Chondrocyte (in vitro differentiated cells): ENCODE data around the gene CYP4X1. TPM values are rescaled to one million over a fixed set of nuclear protein-coding genes. Genes with fewer than 3 reads are reported as not detected.
A peak's percentile ranks its signal among the peaks of the same experiment; 100 is the strongest.
"Not testable (repeated sequence)": the region's sequence is repeated elsewhere in the genome, so short reads cannot be mapped to it uniquely, and the experiment has no call there.

Experiments
- DNase-seq: peaks from one replicate; pipeline ENCODE4 v3.0.0; 2021; ENCODE audit warnings: mixed read lengths, low spot score
- H3K27ac Mint-ChIP-seq: one replicate; pipeline ENCODE4 v1.8.0; 2021; ENCODE audit warnings: mild to moderate bottlenecking, moderate library complexity, mixed read lengths; ENCODE audit not compliant: unreplicated experiment
- H3K27me3 Mint-ChIP-seq: 2 replicates; pipeline ENCODE4 v1.8.0; 2021; ENCODE audit warnings: low read depth, mixed read lengths
- H3K36me3 Mint-ChIP-seq: 2 replicates; pipeline ENCODE4 v1.8.0; 2021; ENCODE audit warnings: low read depth, mixed read lengths
- H3K4me1 Mint-ChIP-seq: 2 replicates; pipeline ENCODE4 v1.8.0; 2021; ENCODE audit warnings: low read depth, mild to moderate bottlenecking, mixed read lengths
- H3K4me3 Mint-ChIP-seq: one replicate; pipeline ENCODE4 v1.8.0; 2021; ENCODE audit warnings: mild to moderate bottlenecking, moderate library complexity, mixed read lengths; ENCODE audit not compliant: unreplicated experiment
- H3K9me3 Mint-ChIP-seq: 2 replicates; pipeline ENCODE4 v1.8.0; 2021; ENCODE audit warnings: low read depth, mixed read lengths
- total RNA-seq: library from RNA; stranded (reverse); gene quantifications from 3 replicates; pipeline ENCODE4 v1.2.1, GENCODE V29; 2021
- TF ChIP-seq, protein P1 (sequence below): fragments of 200-600 bp; sonication (generic); IDR thresholded peaks from 2 replicates; pipeline ENCODE4 v1.5.0; 2021; ENCODE audit warnings: antibody characterized with exemption, mild to moderate bottlenecking, moderate library complexity

CYP4X1 gene
- total RNA-seq, 1 donor from 2014 or later: 1.1 TPM

DNA sequence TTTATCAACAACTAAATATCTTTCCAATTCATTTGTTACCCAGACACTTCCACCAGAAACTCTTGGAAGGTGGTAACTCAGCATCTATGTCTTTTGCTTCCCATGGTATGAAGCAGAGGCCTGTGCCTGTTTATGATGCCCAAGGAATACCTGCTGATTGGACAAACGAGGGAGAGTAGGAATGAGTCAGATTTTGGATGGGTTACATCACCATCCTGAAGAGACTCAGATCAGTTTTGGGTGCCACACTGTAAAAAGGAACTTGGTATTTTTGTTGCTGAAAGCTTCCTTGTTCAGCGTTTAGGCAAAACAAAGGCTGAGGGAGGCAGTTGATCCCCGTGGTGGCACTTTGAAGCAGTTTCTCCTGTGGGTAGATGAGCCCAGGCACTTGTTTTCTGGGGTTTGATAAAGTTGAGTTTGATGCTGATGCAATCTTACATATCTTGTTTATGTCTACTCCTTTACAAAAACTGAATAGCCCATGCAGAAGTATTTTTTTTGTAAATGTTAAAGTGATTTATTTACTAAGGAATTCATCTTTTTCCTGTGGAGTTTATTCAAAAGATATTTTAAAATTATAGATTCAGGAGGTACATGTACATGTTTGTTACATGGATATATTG lies 26.7 kb upstream of the CYP4X1 start:
- TF ChIP-seq, protein P1, sequence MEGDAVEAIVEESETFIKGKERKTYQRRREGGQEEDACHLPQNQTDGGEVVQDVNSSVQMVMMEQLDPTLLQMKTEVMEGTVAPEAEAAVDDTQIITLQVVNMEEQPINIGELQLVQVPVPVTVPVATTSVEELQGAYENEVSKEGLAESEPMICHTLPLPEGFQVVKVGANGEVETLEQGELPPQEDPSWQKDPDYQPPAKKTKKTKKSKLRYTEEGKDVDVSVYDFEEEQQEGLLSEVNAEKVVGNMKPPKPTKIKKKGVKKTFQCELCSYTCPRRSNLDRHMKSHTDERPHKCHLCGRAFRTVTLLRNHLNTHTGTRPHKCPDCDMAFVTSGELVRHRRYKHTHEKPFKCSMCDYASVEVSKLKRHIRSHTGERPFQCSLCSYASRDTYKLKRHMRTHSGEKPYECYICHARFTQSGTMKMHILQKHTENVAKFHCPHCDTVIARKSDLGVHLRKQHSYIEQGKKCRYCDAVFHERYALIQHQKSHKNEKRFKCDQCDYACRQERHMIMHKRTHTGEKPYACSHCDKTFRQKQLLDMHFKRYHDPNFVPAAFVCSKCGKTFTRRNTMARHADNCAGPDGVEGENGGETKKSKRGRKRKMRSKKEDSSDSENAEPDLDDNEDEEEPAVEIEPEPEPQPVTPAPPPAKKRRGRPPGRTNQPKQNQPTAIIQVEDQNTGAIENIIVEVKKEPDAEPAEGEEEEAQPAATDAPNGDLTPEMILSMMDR: no peak
- Mint-ChIP-seq H3K27me3 (peaks cover 31% of the 10 kb centered on the region), H3K27ac (no peak overlapping the region)

DNA sequence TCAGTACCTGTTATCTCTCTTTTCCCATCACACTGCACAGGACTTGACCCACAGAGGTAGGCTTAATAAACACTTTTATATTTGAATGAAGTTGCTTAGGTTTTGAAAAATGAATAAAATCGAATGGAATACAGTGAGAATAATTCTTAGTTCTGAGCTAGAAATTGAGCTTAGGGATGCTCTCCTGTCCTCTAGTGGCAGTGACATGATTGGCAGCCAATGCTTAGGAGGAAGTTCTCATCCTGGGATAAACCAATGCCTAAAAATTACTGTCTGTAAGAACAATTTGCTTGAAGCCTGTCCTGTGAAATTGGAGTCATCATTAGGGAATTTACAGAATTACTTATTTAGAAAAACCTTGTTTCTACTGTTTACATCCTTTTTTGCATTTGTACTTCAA lies 21.3 kb upstream of the CYP4X1 start:
- no peak for DNase-seq
- peaks cover 4% of the 10 kb centered on the region for H3K9me3 Mint-ChIP-seq
- H3K4me1 Mint-ChIP-seq: no peaks in the 10 kb centered on the region
- H3K27ac Mint-ChIP-seq: no peak overlapping the region
- peaks cover 33% of the 10 kb centered on the region for H3K27me3 Mint-ChIP-seq
- H3K4me3 Mint-ChIP-seq: no peak overlapping the region
- TF ChIP-seq, protein P1: peak; percentile 59
- H3K36me3 Mint-ChIP-seq: peaks cover 3% of the 10 kb centered on the region

More for the DNA sequence above, 26.7 kb upstream of the CYP4X1 start:
- no peak for DNase-seq
- Mint-ChIP-seq H3K36me3 (no peaks in the 10 kb centered on the region), H3K9me3 (no peaks in the 10 kb centered on the region), H3K4me3 (no peak overlapping the region), H3K4me1 (no peaks in the 10 kb centered on the region)

DNA sequence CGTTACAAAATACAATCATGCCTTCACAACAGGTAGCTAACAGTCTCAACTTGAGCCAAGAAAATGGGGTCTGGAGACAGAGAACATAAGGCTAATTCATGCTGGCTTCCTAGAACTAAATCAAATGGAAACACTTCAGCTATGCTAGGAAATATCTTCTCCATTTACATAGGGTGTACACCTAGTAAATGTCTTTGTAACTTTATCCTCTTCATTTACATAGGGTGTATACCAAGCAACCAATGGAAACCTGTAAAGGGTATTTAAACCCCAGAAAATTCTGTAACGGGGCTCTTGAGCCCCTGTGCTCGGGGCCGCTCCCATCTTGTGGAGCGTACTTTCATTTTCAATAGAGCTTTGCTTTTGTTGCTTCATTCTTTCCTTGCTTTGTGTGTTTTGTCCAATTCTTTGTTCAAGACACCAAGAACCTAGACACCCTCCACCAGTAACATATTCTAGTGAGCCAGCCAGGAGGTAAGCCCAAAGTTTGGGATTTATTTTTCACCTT lies 19.5 kb upstream of the CYP4X1 start:
- no peaks in the 10 kb centered on the region for H3K4me1 Mint-ChIP-seq
- TF ChIP-seq, protein P1: no peak
- peaks cover 3% of the 10 kb centered on the region for H3K36me3 Mint-ChIP-seq
- DNase-seq: no peak
- no peak overlapping the region for H3K27ac Mint-ChIP-seq
- peaks cover 14% of the 10 kb centered on the region for H3K9me3 Mint-ChIP-seq
- H3K4me3 Mint-ChIP-seq: no peak overlapping the region
- H3K27me3 Mint-ChIP-seq: peaks cover 30% of the 10 kb centered on the region

DNA sequence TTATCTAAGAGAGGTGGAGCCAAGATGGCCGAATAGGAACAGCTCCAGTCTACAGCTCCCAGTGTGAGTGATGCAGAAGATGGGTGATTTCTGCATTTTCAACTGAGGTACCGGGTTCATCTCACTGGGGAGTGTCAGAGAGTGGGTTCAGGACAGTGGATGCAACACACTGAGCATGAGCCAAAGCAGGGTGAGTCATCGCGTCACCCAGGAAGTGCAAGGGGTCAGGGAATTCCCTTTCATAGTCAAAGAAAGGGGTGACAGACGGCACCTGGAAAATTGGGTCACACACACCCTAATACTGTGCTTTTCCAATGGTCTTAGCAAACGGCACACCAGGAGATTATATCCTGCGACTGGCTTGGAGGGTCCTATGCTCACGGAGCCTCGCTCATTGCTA lies 17.0 kb upstream of the CYP4X1 start:
- not testable (repeated sequence) for H3K27ac Mint-ChIP-seq, DNase-seq, H3K36me3 Mint-ChIP-seq, H3K4me1 Mint-ChIP-seq, H3K4me3 Mint-ChIP-seq
- Mint-ChIP-seq H3K27me3 (peaks cover 24% of the 10 kb centered on the region), H3K9me3 (peaks cover 20% of the 10 kb centered on the region)

DNA sequence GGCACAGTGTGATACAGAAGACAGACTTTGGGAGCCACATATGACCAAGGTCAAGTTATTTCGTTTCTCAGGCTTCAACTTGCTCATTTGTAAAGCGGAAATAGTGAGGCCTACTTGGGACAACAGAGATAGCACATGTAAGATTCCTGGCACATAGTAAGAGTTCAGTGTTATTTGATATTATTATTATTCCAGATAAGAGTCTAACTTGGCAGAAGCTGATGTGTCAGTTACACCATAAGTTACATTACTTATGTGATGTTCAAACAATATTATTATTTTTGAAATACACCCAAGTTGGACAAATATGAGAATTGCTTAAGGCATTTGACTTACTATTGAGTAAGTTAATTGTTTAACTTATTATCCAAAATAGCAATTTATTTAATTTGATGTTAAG lies 10.2 kb upstream of the CYP4X1 start:
- TF ChIP-seq, protein P1: no peak
- DNase-seq: no peak
- Mint-ChIP-seq H3K36me3 (no peaks in the 10 kb centered on the region), H3K27me3 (peaks cover 18% of the 10 kb centered on the region), H3K4me3 (no peak overlapping the region), H3K9me3 (peaks cover 13% of the 10 kb centered on the region), H3K27ac (peak overlapping the region; percentile 9), H3K4me1 (peaks cover 12% of the 10 kb centered on the region)

DNA sequence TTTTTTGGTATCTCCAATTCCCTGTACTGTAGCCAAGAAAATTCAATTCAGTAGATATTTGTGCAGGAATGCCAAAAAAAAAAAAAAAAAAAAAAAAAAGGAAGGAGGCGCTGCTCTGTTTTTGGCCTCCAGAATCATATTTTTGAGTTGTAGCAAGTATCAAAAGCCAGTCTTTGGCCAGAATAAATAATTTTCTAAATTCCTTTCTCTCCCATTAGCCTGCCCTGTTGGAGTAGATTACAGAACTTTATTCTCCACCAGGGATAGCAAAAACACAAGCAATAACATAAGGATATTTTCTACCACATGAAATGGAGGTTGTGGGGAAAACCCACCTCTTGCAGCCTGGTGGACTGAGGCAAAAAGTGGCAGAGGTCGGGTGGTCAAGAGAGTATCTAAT lies 2.4 kb upstream of the CYP4X1 start:
- no peak for DNase-seq
- Mint-ChIP-seq H3K9me3 (peaks cover 4% of the 10 kb centered on the region), H3K27ac (peak overlapping the region; percentile 5), H3K4me1 (peaks cover 39% of the 10 kb centered on the region), H3K36me3 (no peaks in the 10 kb centered on the region), H3K27me3 (peaks cover 19% of the 10 kb centered on the region), H3K4me3 (no peak overlapping the region)
- TF ChIP-seq, protein P1: no peak
